Neural cell (in vitro differentiated cells): ENCODE measurements around the gene MOCS2. TPM values are rescaled to one million over a fixed set of nuclear protein-coding genes. Genes with fewer than 3 reads are reported as not detected.

Source experiments
- H2AFZ ChIP-seq: fragments of 200-600, 300-800 bp; sonication (generic), shearing (Covaris generic); 2 replicates; pipeline ENCODE4 v1.6.0; 2014; ENCODE audit warnings: low read depth, mild to moderate bottlenecking, antibody characterized with exemption, low read length, moderate library complexity
- H3F3A ChIP-seq: fragments of 200-600 bp; shearing (Covaris generic); 2 replicates; pipeline ENCODE4 v1.6.1; 2016; ENCODE audit warnings: mild to moderate bottlenecking, moderate library complexity, mixed read lengths, antibody characterized with exemption, low read length; ENCODE audit not compliant: insufficient read depth, poor library complexity, severe bottlenecking
- H3K27ac ChIP-seq: fragments of 200-600, 300-800 bp; sonication (generic), shearing (Covaris generic); 2 replicates; pipeline ENCODE4 v1.5.1; 2014; ENCODE audit warnings: mild to moderate bottlenecking, low read length, moderate library complexity
- H3K27me3 ChIP-seq: fragments of 300-800, 200-600 bp; sonication (generic), shearing (Covaris generic); 2 replicates; pipeline ENCODE4 v1.6.0; 2014; ENCODE audit warnings: mild to moderate bottlenecking, low read depth, low read length, moderate library complexity; ENCODE audit not compliant: insufficient read depth
- H3K36me3 ChIP-seq: fragments of 300-800, 200-600 bp; sonication (generic), shearing (Covaris generic); 2 replicates; pipeline ENCODE4 v1.5.1; 2014; ENCODE audit warnings: mild to moderate bottlenecking, antibody characterized with exemption, low read length, moderate library complexity; ENCODE audit not compliant: insufficient read depth
- H3K4me2 ChIP-seq: fragments of 300-800, 200-600 bp; sonication (generic), shearing (Covaris generic); 2 replicates; pipeline ENCODE4 v1.6.0; 2014; ENCODE audit warnings: mild to moderate bottlenecking, low read length
- H3K4me3 ChIP-seq: fragments of 300-800, 200-600 bp; sonication (generic), shearing (Covaris generic); 2 replicates; pipeline ENCODE4 v1.5.1; 2014; ENCODE audit warnings: mild to moderate bottlenecking, low read length, moderate library complexity
- H3K79me2 ChIP-seq: fragments of 200-600 bp; shearing (Covaris generic); replicated peaks from 2 replicates; pipeline ENCODE4 v1.6.0; 2014; ENCODE audit warnings: mild to moderate bottlenecking, low read length, moderate library complexity; ENCODE audit not compliant: insufficient read depth
- H3K9ac ChIP-seq: fragments of 300-800, 200-600 bp; sonication (generic), shearing (Covaris generic); 2 replicates; pipeline ENCODE4 v1.6.1; 2016; ENCODE audit warnings: mild to moderate bottlenecking, low read length, mixed read lengths
- H3K9me2 ChIP-seq: fragments of 200-600 bp; shearing (Covaris generic); 2 replicates; pipeline ENCODE4 v1.6.1; 2016; ENCODE audit warnings: mild to moderate bottlenecking, low read length, mixed read lengths; ENCODE audit not compliant: insufficient read depth
- H3K9me3 ChIP-seq: fragments of 200-600, 300-800 bp; sonication (generic), shearing (Covaris generic); 2 replicates; pipeline ENCODE4 v1.6.1; 2016; ENCODE audit warnings: mild to moderate bottlenecking, mixed run types, low read length, moderate library complexity, mixed read lengths
- H4K20me1 ChIP-seq: fragments of 200-600 bp; shearing (Covaris generic); 2 replicates; pipeline ENCODE4 v1.6.1; 2016; ENCODE audit warnings: mild to moderate bottlenecking, mixed run types; ENCODE audit not compliant: insufficient read depth
- CTCF ChIP-seq: fragments of 450-650 bp; IDR thresholded peaks from 2 replicates; pipeline ENCODE4 v1.5.1; 2014; ENCODE audit warnings: antibody characterized with exemption, mild to moderate bottlenecking, moderate library complexity; ENCODE audit not compliant: poor library complexity, severe bottlenecking
- EP300 ChIP-seq: fragments of 450-650 bp; conservative IDR thresholded peaks from 2 replicates; pipeline ENCODE4 v1.6.1; 2014; ENCODE audit warnings: antibody characterized with exemption, mild to moderate bottlenecking, moderate library complexity; ENCODE audit not compliant: poor library complexity, severe bottlenecking
- EZH2 ChIP-seq: fragments of 200-600, 300-800 bp; shearing (Covaris generic), sonication (generic); IDR thresholded peaks from 2 replicates; pipeline ENCODE4 v1.6.1; 2014; ENCODE audit warnings: antibody characterized with exemption, low read length, borderline replicate concordance, mild to moderate bottlenecking; ENCODE audit not compliant: insufficient read depth, poor library complexity, severe bottlenecking
- MXI1 ChIP-seq: fragments of 450-650 bp; conservative IDR thresholded peaks from 2 replicates; pipeline ENCODE4 v1.6.1; 2014; ENCODE audit warnings: antibody characterized with exemption, mild to moderate bottlenecking; ENCODE audit not compliant: poor library complexity, severe bottlenecking
- POLR2AphosphoS5 ChIP-seq: IDR thresholded peaks from 2 replicates; pipeline ENCODE4 v1.6.1; 2012
- RAD21 ChIP-seq: fragments of 450-650 bp; conservative IDR thresholded peaks from 2 replicates; pipeline ENCODE4 v1.6.1; 2014; ENCODE audit warnings: antibody characterized with exemption, mild to moderate bottlenecking, moderate library complexity
- REST ChIP-seq: IDR thresholded peaks from 2 replicates; pipeline ENCODE4 v1.6.1; 2012; ENCODE audit warnings: borderline replicate concordance
- SMC3 ChIP-seq: fragments of 450-650 bp; conservative IDR thresholded peaks from 2 replicates; pipeline ENCODE4 v1.6.1; 2014; ENCODE audit warnings: antibody characterized with exemption, mild to moderate bottlenecking, moderate library complexity; ENCODE audit not compliant: poor library complexity
- TAF1 ChIP-seq: IDR thresholded peaks from 2 replicates; pipeline ENCODE4 v1.6.1; 2012; ENCODE audit warnings: low read depth
- polyA plus RNA-seq: library from polyadenylated mRNA; depleted of rRNA; stranded (reverse); fragments of >200 nt; gene quantifications from 2 replicates; pipeline ENCODE4 v1.2.3, GENCODE V29; 2014

Gene MOCS2
- polyA plus RNA-seq, 1 donor from 2014 or later = 71.0 TPM

GRCh38 chr5:53095217-53095616, 14.3 kb downstream of the MOCS2 start:
- Histone ChIP-seq H3K4me2 (no peak overlapping the region), H3K9me3 (no peaks in the 10 kb centered on the region), H2AFZ (no peak overlapping the region), H4K20me1 (no peaks in the 10 kb centered on the region), H3K9me2 (no peaks in the 10 kb centered on the region), H3K27me3 (no peaks in the 10 kb centered on the region), H3K27ac (no peak overlapping the region), H3K9ac (no peak overlapping the region), H3F3A (no peaks in the 10 kb centered on the region), H3K36me3 (peaks cover 4% of the 10 kb centered on the region), H3K79me2 (no peaks in the 10 kb centered on the region), H3K4me3 (no peak overlapping the region)
- TF ChIP-seq CTCF (no peak), EP300 (no peak), MXI1 (no peak), TAF1 (no peak), REST (no peak), POLR2AphosphoS5 (no peak), SMC3 (no peak), EZH2 (no peak), RAD21 (no peak)

GRCh38 chr5:53092242-53092641, 17.3 kb downstream of the MOCS2 start:
- Histone ChIP-seq H3K79me2 (no peaks in the 10 kb centered on the region), H3K9me2 (no peaks in the 10 kb centered on the region), H3K27ac (no peak overlapping the region), H3K36me3 (no peaks in the 10 kb centered on the region), H2AFZ (no peak overlapping the region), H3K9ac (no peak overlapping the region), H3F3A (no peaks in the 10 kb centered on the region), H3K4me2 (no peak overlapping the region), H3K27me3 (no peaks in the 10 kb centered on the region), H4K20me1 (no peaks in the 10 kb centered on the region), H3K9me3 (no peaks in the 10 kb centered on the region), H3K4me3 (no peak overlapping the region)
- TF ChIP-seq CTCF (no peak), RAD21 (no peak), EP300 (no peak), POLR2AphosphoS5 (no peak), EZH2 (no peak), REST (no peak), MXI1 (no peak), TAF1 (no peak), SMC3 (no peak)
